ENCODE results near the gene RBM19.

The RBM19 gene

DNA sequence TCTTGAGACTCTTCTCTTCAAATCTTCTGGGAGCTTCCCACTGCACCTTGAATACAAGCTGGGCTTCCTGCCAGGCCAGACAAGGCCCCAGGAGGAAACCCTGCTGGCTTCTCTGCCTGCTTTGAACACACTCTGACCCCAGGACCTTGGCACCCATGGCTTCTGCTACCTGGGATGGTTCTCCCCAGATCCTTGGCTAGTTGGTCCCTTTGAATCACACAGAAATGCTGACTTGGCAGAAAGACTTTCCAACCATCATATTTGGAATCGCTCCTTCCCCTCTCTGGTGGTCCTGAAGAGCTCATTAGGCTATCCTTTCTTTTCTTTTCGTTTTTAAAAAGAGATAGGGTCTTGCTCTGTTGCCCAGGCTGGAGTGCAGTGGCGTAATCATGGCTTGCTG, 132.7 kb downstream of the RBM19 start:
- DNase-seq (ENCODE audit: low read depth): no peak
- TF ChIP-seq, protein P1, sequence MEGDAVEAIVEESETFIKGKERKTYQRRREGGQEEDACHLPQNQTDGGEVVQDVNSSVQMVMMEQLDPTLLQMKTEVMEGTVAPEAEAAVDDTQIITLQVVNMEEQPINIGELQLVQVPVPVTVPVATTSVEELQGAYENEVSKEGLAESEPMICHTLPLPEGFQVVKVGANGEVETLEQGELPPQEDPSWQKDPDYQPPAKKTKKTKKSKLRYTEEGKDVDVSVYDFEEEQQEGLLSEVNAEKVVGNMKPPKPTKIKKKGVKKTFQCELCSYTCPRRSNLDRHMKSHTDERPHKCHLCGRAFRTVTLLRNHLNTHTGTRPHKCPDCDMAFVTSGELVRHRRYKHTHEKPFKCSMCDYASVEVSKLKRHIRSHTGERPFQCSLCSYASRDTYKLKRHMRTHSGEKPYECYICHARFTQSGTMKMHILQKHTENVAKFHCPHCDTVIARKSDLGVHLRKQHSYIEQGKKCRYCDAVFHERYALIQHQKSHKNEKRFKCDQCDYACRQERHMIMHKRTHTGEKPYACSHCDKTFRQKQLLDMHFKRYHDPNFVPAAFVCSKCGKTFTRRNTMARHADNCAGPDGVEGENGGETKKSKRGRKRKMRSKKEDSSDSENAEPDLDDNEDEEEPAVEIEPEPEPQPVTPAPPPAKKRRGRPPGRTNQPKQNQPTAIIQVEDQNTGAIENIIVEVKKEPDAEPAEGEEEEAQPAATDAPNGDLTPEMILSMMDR (IDR thresholded peaks at IDR 0.05; ENCODE audit: control insufficient read depth, insufficient read depth, low read depth, low read length, missing control alignments): no peak
- H3K4me3 ChIP-seq (ENCODE audit: control insufficient read depth, low read depth, low read length): no peak overlapping the region

DNA sequence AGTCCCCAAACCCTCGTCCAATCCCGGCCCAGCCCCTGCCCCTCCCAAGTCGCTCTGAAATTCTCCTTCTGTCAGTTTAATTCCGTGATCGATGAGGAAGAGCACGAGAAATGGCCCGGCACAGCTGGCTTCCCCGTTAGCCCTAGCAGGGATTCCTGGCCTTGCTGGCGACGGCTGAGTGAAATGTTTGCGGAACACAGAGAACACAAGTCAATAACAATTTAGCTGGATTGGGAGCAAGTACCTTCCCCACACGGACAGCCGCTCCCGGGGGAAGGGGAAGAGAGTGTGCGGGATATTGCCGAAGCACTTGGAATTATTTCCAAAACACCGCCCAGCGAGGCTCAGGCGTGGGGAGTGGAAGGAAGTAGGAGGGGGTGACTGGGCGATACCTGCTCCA, 134.6 kb downstream of the RBM19 start:
- no peak for DNase-seq (ENCODE audit: low read depth)
- TF ChIP-seq, protein P1 (IDR thresholded peaks at IDR 0.05; ENCODE audit: control insufficient read depth, insufficient read depth, low read depth, low read length, missing control alignments): no peak
- H3K4me3 ChIP-seq (ENCODE audit: control insufficient read depth, low read depth, low read length): no peak overlapping the region

DNA sequence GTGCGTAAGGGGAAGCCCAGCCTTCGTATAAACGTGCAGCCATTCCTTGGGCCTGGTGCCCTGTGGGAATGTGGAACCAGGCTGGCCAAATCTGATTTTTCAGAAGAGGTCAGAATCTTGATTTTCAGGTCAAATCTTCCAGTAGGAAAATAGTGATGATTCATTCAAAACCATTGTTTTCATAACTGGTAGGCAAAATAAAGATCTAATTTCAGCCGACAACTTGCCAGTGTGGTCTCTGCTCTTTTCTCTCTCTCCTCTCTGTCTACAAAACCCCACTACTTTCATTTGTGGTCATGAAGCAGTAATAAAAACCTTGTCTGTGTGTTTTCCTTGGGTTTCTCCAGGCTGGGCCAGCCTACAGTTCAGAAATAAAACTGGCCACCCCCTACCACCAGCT, 135.1 kb downstream of the RBM19 start:
- H3K4me3 ChIP-seq (ENCODE audit: control insufficient read depth, low read depth, low read length): no peak overlapping the region
- peak; percentile 24 for DNase-seq (ENCODE audit: low read depth)
- TF ChIP-seq, protein P1 (IDR thresholded peaks at IDR 0.05; ENCODE audit: control insufficient read depth, insufficient read depth, low read depth, low read length, missing control alignments): no peak

DNA sequence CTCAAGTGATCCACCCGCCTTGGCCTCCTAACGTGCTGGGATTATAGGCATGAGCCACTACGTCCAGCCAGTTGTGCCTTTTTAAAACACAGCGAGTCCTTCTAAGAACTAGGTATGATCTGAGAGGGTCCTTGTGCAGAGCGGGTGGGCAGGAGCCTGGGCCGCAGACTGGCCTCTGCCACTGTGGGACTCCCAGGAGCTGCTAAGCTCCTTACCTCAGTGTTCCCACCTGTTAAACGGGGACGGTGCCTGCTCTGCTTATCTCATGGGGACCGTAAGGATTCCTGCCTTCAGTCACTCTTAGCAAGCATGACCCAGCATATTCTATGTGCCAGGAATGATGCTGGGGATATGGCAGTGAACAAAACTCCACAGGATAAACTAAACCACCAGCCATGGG, 136.9 kb downstream of the RBM19 start:
- TF ChIP-seq, protein P1 (IDR thresholded peaks at IDR 0.05; ENCODE audit: control insufficient read depth, insufficient read depth, low read depth, low read length, missing control alignments): no peak
- no peak overlapping the region for H3K4me3 ChIP-seq (ENCODE audit: control insufficient read depth, low read depth, low read length)
- DNase-seq (ENCODE audit: low read depth): no peak

DNA sequence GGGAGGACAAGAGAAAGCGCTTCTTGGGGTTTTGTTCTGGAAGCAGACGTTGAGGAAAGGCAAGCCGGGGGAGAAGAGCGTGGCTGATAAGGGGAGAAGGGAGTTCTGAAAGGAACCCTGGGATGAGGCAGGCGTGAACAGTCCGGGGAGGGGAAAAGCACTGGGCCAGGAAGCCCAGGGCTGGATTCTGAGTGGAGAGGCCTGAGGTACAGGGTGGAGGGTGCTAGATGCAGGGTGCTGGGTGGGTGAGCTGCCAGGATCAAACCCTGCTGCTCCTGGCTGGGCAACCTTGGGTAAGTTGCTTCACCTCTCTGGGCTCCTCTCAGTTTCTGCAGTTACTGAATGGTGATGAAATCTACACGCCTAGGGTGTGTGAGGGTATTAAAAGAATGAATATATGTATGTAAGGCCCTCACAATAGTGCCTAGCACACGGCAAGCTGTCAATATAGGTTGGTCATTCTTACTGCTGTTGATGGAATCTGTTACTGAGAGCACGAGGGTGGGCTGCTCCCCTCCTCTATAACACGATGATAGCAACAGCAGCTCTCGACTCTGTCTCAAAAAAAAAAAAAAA, 138.5 kb downstream of the RBM19 start:
- TF ChIP-seq, protein P1 (IDR thresholded peaks at IDR 0.05; ENCODE audit: control insufficient read depth, insufficient read depth, low read depth, low read length, missing control alignments): no peak
- H3K4me3 ChIP-seq (ENCODE audit: control insufficient read depth, low read depth, low read length): no peak overlapping the region
- no peak for DNase-seq (ENCODE audit: low read depth)

DNA sequence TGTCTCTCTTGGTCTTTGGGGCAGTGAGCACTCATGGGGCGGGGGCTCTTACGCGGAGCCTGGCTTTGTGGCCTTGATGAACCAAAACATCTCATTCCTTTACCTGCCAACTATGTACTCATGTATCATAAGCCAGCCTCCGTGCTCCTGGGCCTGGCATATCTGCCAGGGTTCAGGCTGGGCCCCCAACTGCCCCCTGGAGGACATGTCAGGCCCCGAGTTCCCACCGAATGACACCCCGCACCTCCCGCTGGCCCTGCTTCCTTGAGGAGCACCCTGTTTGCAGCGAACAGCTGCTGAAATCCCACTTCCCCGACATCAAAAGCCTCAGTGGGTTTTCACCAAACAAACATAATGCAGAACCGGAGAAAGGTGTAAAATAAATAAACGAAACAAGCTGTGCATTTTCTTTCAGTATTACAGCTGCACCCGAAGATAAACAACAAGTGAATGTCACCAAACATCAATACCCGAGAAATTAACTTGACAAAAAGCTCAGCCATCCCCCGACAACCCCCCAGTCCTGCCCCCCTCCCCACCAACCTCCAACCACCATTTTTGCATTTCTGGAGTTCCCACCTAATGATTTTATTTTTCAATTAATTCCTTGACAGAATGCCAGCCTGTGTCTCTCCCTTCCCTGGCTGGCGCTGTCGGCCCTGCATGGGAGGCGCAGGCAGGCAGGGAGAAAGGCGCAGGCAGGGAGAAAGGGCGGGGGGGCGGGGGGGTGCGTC, 139.2 kb downstream of the RBM19 start:
- TF ChIP-seq, protein P1 (IDR thresholded peaks at IDR 0.05; ENCODE audit: control insufficient read depth, insufficient read depth, low read depth, low read length, missing control alignments): no peak
- DNase-seq (ENCODE audit: low read depth): no peak
- H3K4me3 ChIP-seq (ENCODE audit: control insufficient read depth, low read depth, low read length): no peak overlapping the region
